Measurements from ENCODE around the gene TYW3.

- no peak for TF ChIP-seq CTCF (conservative IDR thresholded peaks at IDR 0.05; ENCODE audit: low read depth, low read length)
- no peak for TF ChIP-seq EZH2 (IDR thresholded peaks at IDR 0.05; ENCODE audit: borderline replicate concordance, low read depth, low read length, poor library complexity, severe bottlenecking)
Measured at GRCh38 chr1:74799119-74799657, 66.2 kb downstream of the TYW3 start.
